ENCODE measurements around the gene SEMA5A.

- TF ChIP-seq, protein P1, sequence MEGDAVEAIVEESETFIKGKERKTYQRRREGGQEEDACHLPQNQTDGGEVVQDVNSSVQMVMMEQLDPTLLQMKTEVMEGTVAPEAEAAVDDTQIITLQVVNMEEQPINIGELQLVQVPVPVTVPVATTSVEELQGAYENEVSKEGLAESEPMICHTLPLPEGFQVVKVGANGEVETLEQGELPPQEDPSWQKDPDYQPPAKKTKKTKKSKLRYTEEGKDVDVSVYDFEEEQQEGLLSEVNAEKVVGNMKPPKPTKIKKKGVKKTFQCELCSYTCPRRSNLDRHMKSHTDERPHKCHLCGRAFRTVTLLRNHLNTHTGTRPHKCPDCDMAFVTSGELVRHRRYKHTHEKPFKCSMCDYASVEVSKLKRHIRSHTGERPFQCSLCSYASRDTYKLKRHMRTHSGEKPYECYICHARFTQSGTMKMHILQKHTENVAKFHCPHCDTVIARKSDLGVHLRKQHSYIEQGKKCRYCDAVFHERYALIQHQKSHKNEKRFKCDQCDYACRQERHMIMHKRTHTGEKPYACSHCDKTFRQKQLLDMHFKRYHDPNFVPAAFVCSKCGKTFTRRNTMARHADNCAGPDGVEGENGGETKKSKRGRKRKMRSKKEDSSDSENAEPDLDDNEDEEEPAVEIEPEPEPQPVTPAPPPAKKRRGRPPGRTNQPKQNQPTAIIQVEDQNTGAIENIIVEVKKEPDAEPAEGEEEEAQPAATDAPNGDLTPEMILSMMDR (IDR thresholded peaks at IDR 0.05; ENCODE audit: insufficient read depth, low read depth, low read length) = no peak
- no peak for TF ChIP-seq EZH2 (IDR thresholded peaks at IDR 0.05; ENCODE audit: insufficient read depth, low read length)
These were observed 266.1 kb downstream of the SEMA5A start for GRCh38 chr5:9279774-9280173.

All from astrocyte (in vitro differentiated cells and primary cell).